ENCODE results near the gene LCN6.

LCN6 gene

DNA sequence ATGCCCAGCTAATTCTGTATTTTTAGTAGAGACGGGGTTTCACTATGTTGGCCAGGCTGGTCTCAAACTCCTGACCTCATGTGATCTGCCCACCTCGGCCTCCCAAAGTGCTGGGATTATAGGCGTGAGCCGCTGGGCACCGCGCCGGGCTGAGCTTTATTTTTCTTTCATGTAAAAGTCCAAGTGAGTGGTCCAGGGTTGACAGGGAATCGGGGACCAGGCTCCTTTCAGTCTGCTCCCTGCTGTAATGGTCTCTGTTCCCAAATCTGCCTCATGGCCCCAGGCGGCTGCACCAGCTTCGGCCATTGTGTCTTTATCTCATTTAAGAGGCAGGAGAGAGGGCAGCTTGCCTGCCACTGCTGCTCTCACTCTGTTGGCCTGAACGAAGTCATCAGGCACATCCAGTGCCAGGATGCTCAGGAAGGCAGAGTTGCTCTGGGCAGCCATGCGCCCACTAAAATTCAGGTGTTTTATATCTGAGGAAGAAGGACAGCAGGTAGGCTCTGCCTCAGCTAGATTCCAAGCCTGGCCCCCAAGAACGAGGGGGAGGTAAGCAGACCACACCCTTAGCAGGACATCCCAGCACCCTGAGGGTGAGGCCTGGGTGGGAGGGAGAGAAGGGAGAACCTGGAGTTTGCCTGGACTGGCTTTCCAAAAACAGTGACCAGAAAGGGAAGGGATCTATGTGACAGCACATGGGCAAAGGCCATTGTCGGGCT lies 46.1 kb upstream of the LCN6 start:
- H3K27ac ChIP-seq (ENCODE audit: low read depth, low read length), result no peak overlapping the region
- peaks cover 13% of the 10 kb centered on the region for H3K27me3 ChIP-seq (ENCODE audit: control insufficient read depth, low read length)
- peaks cover 3% of the 10 kb centered on the region; the same call in 1 of the 2 replicates for H3K79me2 ChIP-seq (ENCODE audit: control insufficient read depth, low read length)
- H3F3A ChIP-seq (ENCODE audit: control insufficient read depth, insufficient read depth), result no peaks in the 10 kb centered on the region
- H3K36me3 ChIP-seq (ENCODE audit: control insufficient read depth, low read length), result peaks cover 9% of the 10 kb centered on the region; the same call in 1 of the 2 replicates
- peaks cover 38% of the 10 kb centered on the region for H3K4me1 ChIP-seq (ENCODE audit: control insufficient read depth, low read length)
- no peaks in the 10 kb centered on the region for H3K9me3 ChIP-seq (ENCODE audit: control insufficient read depth, insufficient read depth, low read length)
- H3K4me2 ChIP-seq (ENCODE audit: low read length), result no peak overlapping the region
- H3K9me2 ChIP-seq (replicated peaks; ENCODE audit: control insufficient read depth, low read length), result no peaks in the 10 kb centered on the region
- TF ChIP-seq, protein P1, sequence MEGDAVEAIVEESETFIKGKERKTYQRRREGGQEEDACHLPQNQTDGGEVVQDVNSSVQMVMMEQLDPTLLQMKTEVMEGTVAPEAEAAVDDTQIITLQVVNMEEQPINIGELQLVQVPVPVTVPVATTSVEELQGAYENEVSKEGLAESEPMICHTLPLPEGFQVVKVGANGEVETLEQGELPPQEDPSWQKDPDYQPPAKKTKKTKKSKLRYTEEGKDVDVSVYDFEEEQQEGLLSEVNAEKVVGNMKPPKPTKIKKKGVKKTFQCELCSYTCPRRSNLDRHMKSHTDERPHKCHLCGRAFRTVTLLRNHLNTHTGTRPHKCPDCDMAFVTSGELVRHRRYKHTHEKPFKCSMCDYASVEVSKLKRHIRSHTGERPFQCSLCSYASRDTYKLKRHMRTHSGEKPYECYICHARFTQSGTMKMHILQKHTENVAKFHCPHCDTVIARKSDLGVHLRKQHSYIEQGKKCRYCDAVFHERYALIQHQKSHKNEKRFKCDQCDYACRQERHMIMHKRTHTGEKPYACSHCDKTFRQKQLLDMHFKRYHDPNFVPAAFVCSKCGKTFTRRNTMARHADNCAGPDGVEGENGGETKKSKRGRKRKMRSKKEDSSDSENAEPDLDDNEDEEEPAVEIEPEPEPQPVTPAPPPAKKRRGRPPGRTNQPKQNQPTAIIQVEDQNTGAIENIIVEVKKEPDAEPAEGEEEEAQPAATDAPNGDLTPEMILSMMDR (IDR thresholded peaks at IDR 0.05; ENCODE audit: low read depth, low read length, poor library complexity, severe bottlenecking), result no peak
- no peak for TF ChIP-seq EZH2phosphoT487 (IDR thresholded peaks at IDR 0.05; ENCODE audit: borderline replicate concordance, low read length)
- H4K20me1 ChIP-seq (ENCODE audit: control insufficient read depth, insufficient read depth, low read depth, low read length), result no peaks in the 10 kb centered on the region
- no peak overlapping the region for H3K4me3 ChIP-seq (ENCODE audit: low read length)

DNA sequence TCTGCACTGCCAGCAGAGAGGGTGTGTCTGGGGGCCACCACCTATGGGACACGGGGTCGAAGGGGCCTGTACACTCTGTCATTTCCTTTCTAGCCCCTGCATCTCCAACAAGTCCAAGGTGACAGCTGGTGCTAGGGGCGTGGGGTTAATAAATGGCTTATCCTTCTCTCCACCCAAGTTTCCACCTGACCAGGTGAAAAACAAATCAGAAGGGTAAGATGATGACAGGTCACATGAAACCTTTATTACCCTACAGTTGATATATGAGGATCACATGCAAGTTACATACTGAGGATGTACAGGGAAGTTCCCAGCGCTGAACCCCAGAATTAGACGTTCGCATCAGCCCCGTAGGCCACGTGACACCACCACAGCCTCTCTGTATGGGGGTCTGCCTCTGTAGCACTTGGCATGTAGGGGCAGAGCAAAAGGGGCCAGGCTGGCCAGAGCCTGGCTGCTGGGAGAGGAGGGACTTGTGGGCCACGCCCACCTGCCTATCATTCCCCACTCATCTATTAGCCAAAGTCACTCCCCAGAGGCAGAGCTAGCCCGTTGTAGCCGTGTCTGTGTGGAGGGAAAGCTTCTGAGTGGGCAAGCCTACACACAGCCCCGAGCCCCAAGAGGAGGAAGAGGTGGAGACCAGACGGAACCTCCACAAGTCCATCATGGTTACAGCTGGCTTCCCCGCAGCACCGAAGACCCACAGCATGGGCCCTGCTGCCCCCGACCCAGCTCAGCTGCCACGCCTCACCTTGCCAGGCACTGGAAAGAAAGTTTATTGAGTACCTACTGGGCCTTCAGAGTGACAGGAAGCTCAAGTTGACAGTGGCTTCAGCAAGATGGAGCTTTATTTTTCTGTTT lies 45.0 kb upstream of the LCN6 start:
- TF ChIP-seq, protein P1 (IDR thresholded peaks at IDR 0.05; ENCODE audit: low read depth, low read length, poor library complexity, severe bottlenecking), result no peak
- TF ChIP-seq EZH2phosphoT487 (IDR thresholded peaks at IDR 0.05; ENCODE audit: borderline replicate concordance, low read length), result no peak
- no peak overlapping the region for H3K4me2 ChIP-seq (ENCODE audit: low read length)
- peaks cover 34% of the 10 kb centered on the region for H3K4me1 ChIP-seq (ENCODE audit: control insufficient read depth, low read length)
- peaks cover 3% of the 10 kb centered on the region; the same call in 1 of the 2 replicates for H3K27me3 ChIP-seq (ENCODE audit: control insufficient read depth, low read length)
- H3K9me2 ChIP-seq (replicated peaks; ENCODE audit: control insufficient read depth, low read length), result no peaks in the 10 kb centered on the region
- H3K9me3 ChIP-seq (ENCODE audit: control insufficient read depth, insufficient read depth, low read length), result no peaks in the 10 kb centered on the region
- no peaks in the 10 kb centered on the region for H4K20me1 ChIP-seq (ENCODE audit: control insufficient read depth, insufficient read depth, low read depth, low read length)
- H3K36me3 ChIP-seq (ENCODE audit: control insufficient read depth, low read length), result peaks cover 9% of the 10 kb centered on the region; the same call in 1 of the 2 replicates
- H3F3A ChIP-seq (ENCODE audit: control insufficient read depth, insufficient read depth), result no peaks in the 10 kb centered on the region
- no peak overlapping the region for H3K27ac ChIP-seq (ENCODE audit: low read depth, low read length)
- H3K79me2 ChIP-seq (ENCODE audit: control insufficient read depth, low read length), result peaks cover 3% of the 10 kb centered on the region; the same call in 1 of the 2 replicates
- H3K4me3 ChIP-seq (ENCODE audit: low read length), result no peak overlapping the region

DNA sequence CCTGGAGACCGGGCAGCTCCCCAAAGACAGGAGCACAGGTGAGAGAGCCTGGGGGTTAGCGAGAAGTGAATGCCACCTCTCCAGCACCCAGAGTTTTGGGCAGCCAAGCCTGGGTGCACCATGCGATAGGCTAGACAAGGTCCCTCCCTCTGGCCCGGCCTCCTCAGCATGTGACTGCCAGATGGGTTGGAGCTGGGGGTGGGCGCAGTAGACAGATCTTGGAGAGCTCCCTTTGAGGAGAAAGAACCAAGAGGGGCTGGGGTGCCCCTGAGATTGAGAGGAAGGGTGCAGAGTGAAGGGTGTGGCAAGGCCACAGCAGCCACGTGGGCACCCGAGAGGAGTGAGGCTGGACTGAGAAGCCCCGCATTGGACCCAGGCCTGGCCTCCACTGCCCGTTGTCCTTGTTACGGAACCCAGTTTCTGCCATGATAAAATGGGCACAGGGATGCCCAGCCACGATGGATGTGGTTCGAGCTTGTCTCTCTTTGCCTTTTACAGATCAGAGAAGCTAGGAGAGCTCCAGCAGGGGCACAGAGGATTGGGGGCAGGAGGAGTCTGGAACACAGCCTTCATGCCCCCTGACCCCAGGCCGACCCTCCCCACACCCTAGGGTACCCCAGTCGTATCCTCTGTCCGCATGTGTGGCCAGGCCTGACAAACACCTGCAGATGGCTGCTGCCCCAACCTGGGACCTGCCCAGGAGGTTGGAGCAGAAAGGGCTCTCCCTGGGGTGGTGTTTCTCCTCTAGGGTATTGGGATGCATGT lies 44.2 kb upstream of the LCN6 start:
- Histone ChIP-seq H3K79me2 (ENCODE audit: control insufficient read depth, low read length) (peaks cover 3% of the 10 kb centered on the region; the same call in 1 of the 2 replicates), H3K9me2 (replicated peaks; ENCODE audit: control insufficient read depth, low read length) (no peaks in the 10 kb centered on the region), H3K36me3 (ENCODE audit: control insufficient read depth, low read length) (peaks cover 9% of the 10 kb centered on the region; the same call in 1 of the 2 replicates), H3K4me1 (ENCODE audit: control insufficient read depth, low read length) (peaks cover 37% of the 10 kb centered on the region), H3K9me3 (ENCODE audit: control insufficient read depth, insufficient read depth, low read length) (no peaks in the 10 kb centered on the region), H4K20me1 (ENCODE audit: control insufficient read depth, insufficient read depth, low read depth, low read length) (no peaks in the 10 kb centered on the region), H3K27me3 (ENCODE audit: control insufficient read depth, low read length) (peaks cover 5% of the 10 kb centered on the region; the same call in 1 of the 2 replicates), H3K27ac (ENCODE audit: low read depth, low read length) (no peak overlapping the region), H3K4me3 (ENCODE audit: low read length) (peak overlapping the region; percentile 77), H3F3A (ENCODE audit: control insufficient read depth, insufficient read depth) (no peaks in the 10 kb centered on the region), H3K4me2 (ENCODE audit: low read length) (peak overlapping the region; percentile 86)
- TF ChIP-seq, protein P1 (IDR thresholded peaks at IDR 0.05; ENCODE audit: low read depth, low read length, poor library complexity, severe bottlenecking), result no peak
- no peak for TF ChIP-seq EZH2phosphoT487 (IDR thresholded peaks at IDR 0.05; ENCODE audit: borderline replicate concordance, low read length)
